ENCODE data around the gene MSH2.

The MSH2 gene

GRCh38 chr2:47485177-47485576, 82.2 kb downstream of the MSH2 start:
- no peak for DNase-seq (ENCODE audit: low spot score)
- no peak for TF ChIP-seq CTCF (IDR thresholded peaks at IDR 0.05)
- Histone ChIP-seq H3K27ac (no peak overlapping the region), H3K4me3 (no peak overlapping the region)

GRCh38 chr2:47485751-47486300, 82.9 kb downstream of the MSH2 start:
- Histone ChIP-seq H3K27ac (no peak overlapping the region), H3K4me3 (no peak overlapping the region)
- no peak for DNase-seq (ENCODE audit: low spot score)
- no peak for TF ChIP-seq CTCF (IDR thresholded peaks at IDR 0.05)

- Histone ChIP-seq H3K4me3 (no peak overlapping the region), H3K27ac (no peak overlapping the region)
- DNase-seq (ENCODE audit: low spot score), result no peak
- TF ChIP-seq CTCF (IDR thresholded peaks at IDR 0.05), result no peak
Measured at GRCh38 chr2:47486841-47487497, 84.0 kb downstream of the MSH2 start.

GRCh38 chr2:47487498-47487875, 84.5 kb downstream of the MSH2 start:
- Histone ChIP-seq H3K4me3 (no peak overlapping the region), H3K27ac (no peak overlapping the region)
- no peak for TF ChIP-seq CTCF (IDR thresholded peaks at IDR 0.05)
- DNase-seq (ENCODE audit: low spot score), result no peak

- TF ChIP-seq CTCF (IDR thresholded peaks at IDR 0.05), result no peak
- no peak for DNase-seq (ENCODE audit: low spot score)
- Histone ChIP-seq H3K27ac (no peak overlapping the region), H3K4me3 (no peak overlapping the region)
Measured at GRCh38 chr2:47488870-47489584, 86.1 kb downstream of the MSH2 start.

- H3K4me3 ChIP-seq, result no peak overlapping the region
- no peak for TF ChIP-seq CTCF (IDR thresholded peaks at IDR 0.05)
- no peak overlapping the region for H3K27ac ChIP-seq
- no peak for DNase-seq (ENCODE audit: low spot score)
Measured at GRCh38 chr2:47490406-47490805, 87.5 kb downstream of the MSH2 start.

Data from coronary artery (tissue), 2 donors.